DMS 273 treated with DMSO at 0.1 percent for 48 hours (cell line): ENCODE measurements around the gene RAB40B.
A peak's percentile ranks its signal among the peaks of the same experiment; 100 is the strongest.
"Not testable (repeated sequence)": the region's sequence is repeated elsewhere in the genome, so short reads cannot be mapped to it uniquely, and the experiment has no call there.

Experiments
- DNase-seq: peaks from one replicate; lab custom pipeline; 2025; lab: John Stamatoyannopoulos, UW

RAB40B gene, protein sequence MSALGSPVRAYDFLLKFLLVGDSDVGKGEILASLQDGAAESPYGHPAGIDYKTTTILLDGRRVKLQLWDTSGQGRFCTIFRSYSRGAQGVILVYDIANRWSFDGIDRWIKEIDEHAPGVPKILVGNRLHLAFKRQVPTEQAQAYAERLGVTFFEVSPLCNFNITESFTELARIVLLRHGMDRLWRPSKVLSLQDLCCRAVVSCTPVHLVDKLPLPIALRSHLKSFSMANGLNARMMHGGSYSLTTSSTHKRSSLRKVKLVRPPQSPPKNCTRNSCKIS

GRCh38 chr17:82698065-82698973 is at the start of gene RAB40B:
RAB40B (minus strand) TSS chr17:82698698; CDS start chr17:82698596, 102 bp downstream.
- peak; percentile 95 for DNase-seq

GRCh38 chr17:82745524-82745923 is 47.0 kb upstream of the RAB40B start:
- no peak for DNase-seq

DNA sequence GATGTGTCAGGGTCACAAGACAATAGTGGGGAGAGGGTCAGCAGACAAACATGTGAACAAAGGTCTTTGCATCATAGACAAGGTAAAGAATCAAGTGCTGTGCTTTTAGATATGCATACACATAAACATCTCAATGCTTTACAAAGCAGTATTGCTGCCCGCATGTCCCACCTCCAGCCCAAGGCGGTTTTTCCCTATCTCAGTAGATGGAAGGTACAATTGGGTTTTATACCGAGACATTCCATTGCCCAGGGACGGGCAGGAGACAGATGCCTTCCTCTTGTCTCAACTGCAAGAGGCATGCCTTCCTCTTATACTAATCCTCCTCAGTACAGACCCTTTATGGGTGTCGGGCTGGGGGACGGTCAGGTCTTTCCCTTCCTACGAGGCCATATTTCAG is 46.2 kb upstream of the RAB40B start:
- not testable (repeated sequence) for DNase-seq

DNA sequence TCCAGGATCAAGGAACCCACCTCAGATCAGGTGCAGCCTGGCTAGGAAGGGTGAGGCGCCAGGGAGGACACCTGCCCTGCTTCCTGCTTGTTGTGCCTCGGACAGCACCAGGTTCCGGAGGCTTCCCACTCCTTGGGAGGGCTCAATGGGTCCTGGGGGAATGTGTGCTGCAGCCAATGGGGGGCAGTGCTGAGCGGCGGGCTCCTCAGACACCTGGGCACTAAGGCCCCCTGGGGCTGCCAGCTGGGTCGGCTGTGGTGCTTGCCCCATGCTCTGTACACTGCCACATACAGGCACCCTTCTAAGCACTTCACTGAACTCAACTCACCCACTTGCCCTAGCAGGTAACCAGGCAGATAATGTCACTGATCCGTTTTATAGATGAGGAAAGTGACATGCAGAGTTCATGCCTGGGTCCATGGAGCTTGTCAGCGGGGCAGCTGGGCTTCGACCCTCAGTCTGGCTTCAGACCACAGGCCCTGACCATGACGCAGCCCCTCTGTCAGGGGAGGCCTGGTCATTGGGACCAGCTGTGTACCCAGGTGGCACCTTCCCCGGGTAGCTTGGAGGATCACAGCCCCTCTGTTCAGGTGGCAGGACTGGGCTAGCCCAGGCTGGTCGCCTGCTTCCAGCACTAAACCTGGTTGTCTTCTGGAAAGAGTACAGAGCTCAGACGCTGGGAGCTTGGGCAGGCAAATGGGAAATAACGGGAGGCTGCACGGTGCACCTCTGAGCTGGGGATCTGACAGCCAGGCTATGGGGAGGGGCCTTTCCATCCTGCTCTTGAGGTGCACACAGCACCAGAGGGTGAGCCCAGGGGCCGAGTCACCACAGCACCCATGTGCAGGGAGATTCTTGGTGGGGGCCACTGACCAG is 45.1 kb upstream of the RAB40B start:
- DNase-seq = no peak

GRCh38 chr17:82740906-82741759 is 42.6 kb upstream of the RAB40B start:
- no peak for DNase-seq

DNA sequence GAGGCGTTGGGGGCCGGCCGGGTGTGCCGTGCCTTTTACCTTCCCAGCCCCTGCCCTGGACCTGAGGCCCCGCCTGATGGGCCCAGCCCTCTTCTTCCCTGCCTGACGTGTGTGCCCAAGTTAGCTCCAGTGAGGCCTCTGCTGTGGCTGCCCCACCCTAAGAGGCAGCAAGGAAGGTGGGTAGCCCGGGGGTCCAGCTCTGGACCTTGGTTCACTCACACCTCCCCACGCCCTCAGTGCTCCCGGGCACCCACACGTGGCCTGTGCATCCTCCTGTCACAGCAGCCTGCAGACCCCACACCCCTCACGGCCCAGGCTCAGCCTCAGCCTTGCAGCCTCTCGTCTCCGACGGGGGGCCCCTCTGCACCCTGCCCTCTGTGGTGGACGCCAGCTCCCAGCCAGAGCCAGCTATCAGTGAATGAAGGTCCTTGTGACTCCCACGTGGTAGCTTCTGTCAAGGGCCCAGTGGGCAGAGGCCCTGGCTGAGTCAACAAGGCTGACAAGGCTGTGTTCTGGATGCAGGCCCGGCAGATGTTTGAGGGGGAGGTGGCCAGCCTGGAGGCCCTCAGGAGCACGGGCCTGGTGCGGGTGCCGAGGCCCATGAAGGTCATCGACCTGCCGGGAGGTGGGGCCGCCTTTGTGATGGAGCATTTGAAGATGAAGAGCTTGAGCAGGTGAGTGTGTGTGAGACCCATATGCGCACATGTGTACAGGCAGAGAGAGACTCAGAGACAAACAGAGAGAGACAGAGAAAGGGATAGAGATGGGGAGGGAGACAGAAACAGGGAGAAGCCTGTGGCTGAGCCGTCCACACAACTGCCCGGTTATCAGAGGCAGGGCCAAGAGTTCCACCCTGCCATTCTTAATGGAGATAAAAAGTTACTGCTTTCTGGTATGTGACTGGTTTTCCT is 39.7 kb upstream of the RAB40B start:
- no peak for DNase-seq

DNA sequence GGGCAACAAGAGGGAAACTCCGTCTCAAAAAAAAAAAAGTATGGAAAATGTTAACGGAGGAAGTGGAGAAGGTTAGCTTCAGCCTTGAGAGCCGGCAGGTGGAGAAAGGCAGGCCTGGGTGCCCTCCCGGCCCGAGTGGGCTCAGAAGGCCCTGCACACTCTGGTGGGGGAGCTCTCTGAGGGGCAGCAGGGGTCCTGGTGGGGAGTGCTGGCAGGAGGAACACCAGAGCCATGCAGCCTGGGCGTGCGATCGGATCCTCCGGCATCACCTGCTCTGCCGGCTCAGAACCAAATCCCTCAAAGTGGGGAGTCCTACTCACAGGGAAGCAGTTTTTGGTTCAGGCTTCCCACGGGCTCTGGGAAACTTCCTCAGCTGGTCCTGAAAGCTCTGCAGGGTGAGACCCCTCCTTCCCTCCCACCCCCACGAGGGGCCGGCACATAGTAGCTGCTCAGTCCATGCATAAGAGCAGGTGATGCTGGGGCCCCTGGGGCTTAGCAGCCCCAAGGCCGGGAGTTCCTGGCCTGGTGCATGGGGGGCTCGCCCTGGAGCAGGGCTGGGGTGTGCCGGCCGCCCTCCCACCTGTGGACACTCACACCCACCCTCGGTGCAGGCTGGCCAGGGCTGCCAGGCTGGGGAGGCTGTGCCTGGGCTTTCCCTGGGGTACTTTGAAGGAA is 38.1 kb upstream of the RAB40B start:
- DNase-seq = no peak

DNA sequence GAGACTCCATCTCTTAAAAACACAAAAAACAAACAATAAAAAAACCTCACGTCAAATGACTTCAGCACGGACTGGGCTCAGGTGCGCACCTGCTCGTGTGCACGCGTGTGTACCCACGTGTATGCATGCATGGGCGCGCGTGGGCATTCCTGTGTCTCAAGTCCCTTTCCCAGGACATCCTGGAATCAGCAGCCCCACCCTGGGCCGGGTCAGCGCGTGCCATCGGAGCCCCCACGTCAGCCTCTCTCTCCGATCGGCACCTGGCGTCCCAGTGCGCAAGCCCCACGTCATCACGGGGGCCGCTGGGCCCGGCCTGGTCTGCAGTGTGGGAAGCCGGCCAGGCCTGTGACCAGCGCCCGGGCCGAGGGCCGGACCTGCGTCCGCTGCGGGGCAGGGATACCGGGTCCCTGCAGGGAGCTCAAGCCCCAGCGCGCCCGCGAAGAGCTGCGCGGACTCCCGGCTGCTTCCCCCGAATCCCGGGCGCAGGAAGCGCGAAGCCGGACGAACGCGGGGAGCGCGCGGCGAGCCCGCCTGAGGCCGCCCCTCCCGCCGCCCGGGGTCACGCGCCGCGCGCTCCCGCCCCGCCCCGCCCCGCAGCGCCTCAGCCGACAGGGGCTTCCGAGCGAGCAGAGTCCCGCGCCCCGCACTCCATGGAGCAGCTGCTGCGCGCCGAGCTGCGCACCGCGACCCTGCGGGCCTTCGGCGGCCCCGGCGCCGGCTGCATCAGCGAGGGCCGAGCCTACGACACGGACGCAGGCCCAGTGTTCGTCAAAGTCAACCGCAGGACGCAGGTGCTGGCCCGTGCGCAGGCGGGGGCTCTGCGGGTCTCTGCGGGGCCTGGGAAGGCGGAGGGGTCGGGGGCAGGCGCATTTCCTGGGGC is 36.7 kb upstream of the RAB40B start, which contains the start of gene FN3K:
FN3K (plus strand) TSS at position 629 of the 880 bp plus-strand sequence; CDS start at position 651, 22 bp downstream.
- no peak for DNase-seq

- DNase-seq = no peak
These were observed 33.7 kb upstream of the RAB40B start for GRCh38 chr17:82732118-82732743.

DNA sequence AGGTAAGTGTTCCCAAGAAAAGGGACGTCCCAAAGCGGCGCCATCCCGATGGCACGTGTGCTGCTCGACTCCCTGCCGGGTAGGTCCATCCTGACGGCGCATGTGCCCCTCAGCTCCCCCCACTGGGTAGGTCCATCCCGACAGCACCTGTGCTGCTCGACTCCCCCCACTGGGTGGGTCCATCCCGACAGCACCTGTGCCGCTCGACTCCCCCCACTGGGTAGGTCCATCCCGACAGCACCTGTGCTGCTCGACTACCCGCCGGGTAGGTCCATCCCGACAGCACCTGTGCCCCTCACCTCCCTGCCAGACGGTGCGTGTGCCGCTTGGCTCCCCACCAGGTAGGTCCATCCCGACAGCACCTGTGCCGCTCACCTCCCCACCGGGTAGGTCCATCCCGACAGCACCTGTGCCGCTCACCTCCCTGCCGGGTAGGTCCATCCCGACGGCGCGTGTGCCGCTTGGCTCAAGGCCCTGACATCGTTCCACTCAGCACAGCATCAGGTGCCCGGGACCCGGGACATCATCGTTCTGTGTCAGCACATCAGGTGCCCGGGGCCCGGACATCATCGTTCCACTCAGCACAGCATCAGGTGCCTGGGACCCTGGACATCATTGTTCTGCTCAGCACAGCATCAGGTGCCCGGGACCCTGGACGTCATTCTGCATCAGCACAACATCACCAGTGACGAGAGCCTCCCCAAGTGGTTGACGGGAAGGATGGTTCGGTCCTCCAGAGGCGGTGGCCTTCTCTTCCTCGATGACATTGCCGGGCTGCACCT is 31.2 kb upstream of the RAB40B start:
- DNase-seq = no peak

DNA sequence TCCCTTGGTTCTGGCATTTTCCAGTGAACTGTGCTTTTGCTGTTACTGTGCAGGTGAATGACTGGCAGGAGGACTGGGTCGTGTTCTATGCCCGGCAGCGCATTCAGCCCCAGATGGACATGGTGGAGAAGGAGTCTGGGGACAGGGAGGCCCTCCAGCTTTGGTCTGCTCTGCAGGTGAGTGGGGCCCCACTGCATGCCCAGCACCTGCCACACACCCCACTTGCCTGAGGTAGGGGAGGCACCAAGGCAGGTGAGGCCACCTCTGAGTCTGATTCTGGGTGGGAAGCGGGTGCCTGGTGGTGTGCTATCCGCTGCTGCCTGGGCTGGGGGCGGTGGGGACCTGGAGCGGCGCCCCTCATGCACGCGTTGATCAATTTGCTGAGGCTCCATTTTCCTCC is 27.9 kb upstream of the RAB40B start:
- no peak for DNase-seq

DNA sequence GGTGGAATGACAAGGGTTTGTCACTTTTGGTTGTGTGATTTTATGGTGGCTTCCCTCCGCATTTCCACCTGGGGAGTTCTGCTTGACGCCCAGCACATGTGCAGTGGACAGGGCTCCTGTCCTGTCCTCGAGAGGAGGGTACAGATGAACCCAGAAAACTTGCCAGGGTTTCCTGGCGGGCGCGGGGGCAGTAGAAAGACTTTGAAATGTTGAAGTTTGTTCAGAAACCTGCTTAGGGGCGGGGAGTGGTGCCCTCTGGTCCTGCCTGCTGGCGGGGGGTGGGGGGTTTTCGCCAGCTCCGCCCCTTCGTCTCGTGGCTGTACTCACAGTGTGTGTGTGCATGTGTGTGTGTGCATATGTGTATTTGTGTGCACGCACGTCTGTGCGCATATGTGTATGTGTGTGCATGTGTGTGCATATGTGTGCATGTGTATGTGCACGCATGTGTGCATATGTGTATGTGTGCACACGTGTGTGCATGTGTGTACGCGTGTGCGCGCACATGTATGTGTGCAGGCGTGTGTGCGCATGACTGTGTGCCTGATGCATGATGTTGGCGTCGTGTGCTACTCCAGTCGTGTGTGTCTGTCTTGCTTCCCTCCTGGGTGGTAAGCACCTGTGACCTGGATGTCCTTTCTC is 24.8 kb upstream of the RAB40B start:
- DNase-seq = no peak

- no peak for DNase-seq
These were observed 24.0 kb upstream of the RAB40B start for GRCh38 chr17:82722341-82723013.

GRCh38 chr17:82720204-82720603 is 21.7 kb upstream of the RAB40B start:
- DNase-seq = no peak

DNA sequence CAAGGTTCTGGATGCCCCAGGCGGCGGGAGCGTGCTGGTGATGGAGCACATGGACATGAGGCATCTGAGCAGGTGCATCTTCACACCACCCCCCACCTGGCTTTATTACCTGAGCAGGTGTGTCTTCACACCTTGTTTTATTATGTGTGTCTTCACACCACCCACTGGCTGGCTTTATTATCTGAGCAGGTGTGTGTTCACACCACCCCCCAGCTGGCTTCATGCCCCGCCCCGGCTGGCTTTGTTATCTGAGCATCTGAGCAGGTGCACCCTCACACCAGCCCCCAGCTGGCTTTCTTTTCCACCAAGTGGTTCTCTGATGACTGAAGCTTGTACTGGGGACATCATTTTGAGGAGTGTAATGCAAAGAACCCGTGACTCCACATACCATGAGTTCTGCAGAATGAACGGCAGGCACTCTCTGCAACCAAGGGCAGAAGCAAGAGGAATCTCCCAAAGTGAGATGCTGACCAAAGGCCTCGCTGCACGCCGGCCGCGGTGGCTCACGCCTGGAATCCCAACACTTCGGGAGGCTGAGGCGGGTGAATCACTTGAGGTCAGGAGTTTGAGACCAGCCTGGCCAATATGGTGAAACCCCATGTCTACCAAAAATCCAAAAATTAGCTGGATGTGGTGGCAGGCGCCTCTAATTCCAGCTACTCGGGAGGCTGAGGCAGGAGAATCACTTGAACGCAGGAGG is 20.6 kb upstream of the RAB40B start:
- no peak for DNase-seq
